ENCODE results near the gene ARGLU1.

ARGLU1 gene

GRCh38 chr13:106507560-106508274 lies 60.2 kb downstream of the ARGLU1 start:
- H3K4me3 ChIP-seq (ENCODE audit: low read depth, low read length), result 0 out of 2 replicates have a peak overlapping the region, but pooled peaks have one; percentile 20
- no peaks in the 10 kb centered on the region for H3K36me3 ChIP-seq (ENCODE audit: insufficient read depth, low read length)
- peak overlapping the region; percentile 58 for H2AFZ ChIP-seq (ENCODE audit: low read length, unreplicated experiment)
- peaks cover 8% of the 10 kb centered on the region for H3K4me1 ChIP-seq (ENCODE audit: control insufficient read depth, insufficient read depth, low read length, unreplicated experiment)
- no peaks in the 10 kb centered on the region for H3K27me3 ChIP-seq (ENCODE audit: insufficient read depth, low read length)
- peak overlapping the region; percentile 12; the same call in 1 of the 2 replicates for H3K27ac ChIP-seq (ENCODE audit: low read depth, low read length)
- H3K79me2 ChIP-seq (ENCODE audit: control insufficient read depth, insufficient read depth, low read length, unreplicated experiment), result no peaks in the 10 kb centered on the region

GRCh38 chr13:106506286-106506685 lies 61.7 kb downstream of the ARGLU1 start:
- H3K36me3 ChIP-seq (ENCODE audit: insufficient read depth, low read length), result no peaks in the 10 kb centered on the region
- H3K27ac ChIP-seq (ENCODE audit: low read depth, low read length), result no peak overlapping the region
- no peak overlapping the region for H2AFZ ChIP-seq (ENCODE audit: low read length, unreplicated experiment)
- peaks cover 8% of the 10 kb centered on the region for H3K4me1 ChIP-seq (ENCODE audit: control insufficient read depth, insufficient read depth, low read length, unreplicated experiment)
- H3K4me3 ChIP-seq (ENCODE audit: low read depth, low read length), result no peak overlapping the region
- H3K79me2 ChIP-seq (ENCODE audit: control insufficient read depth, insufficient read depth, low read length, unreplicated experiment), result no peaks in the 10 kb centered on the region
- H3K27me3 ChIP-seq (ENCODE audit: insufficient read depth, low read length), result no peaks in the 10 kb centered on the region

- Histone ChIP-seq H2AFZ (ENCODE audit: low read length, unreplicated experiment) (no peak overlapping the region), H3K27me3 (ENCODE audit: insufficient read depth, low read length) (no peaks in the 10 kb centered on the region), H3K4me1 (ENCODE audit: control insufficient read depth, insufficient read depth, low read length, unreplicated experiment) (peaks cover 8% of the 10 kb centered on the region), H3K36me3 (ENCODE audit: insufficient read depth, low read length) (no peaks in the 10 kb centered on the region), H3K27ac (ENCODE audit: low read depth, low read length) (no peak overlapping the region), H3K4me3 (ENCODE audit: low read depth, low read length) (no peak overlapping the region), H3K79me2 (ENCODE audit: control insufficient read depth, insufficient read depth, low read length, unreplicated experiment) (no peaks in the 10 kb centered on the region)
Observed at GRCh38 chr13:106505732-106506131, 62.2 kb downstream of the ARGLU1 start.

GRCh38 chr13:106505295-106505694 lies 62.6 kb downstream of the ARGLU1 start:
- Histone ChIP-seq H3K4me3 (ENCODE audit: low read depth, low read length) (no peak overlapping the region), H3K36me3 (ENCODE audit: insufficient read depth, low read length) (no peaks in the 10 kb centered on the region), H2AFZ (ENCODE audit: low read length, unreplicated experiment) (no peak overlapping the region), H3K27me3 (ENCODE audit: insufficient read depth, low read length) (no peaks in the 10 kb centered on the region), H3K79me2 (ENCODE audit: control insufficient read depth, insufficient read depth, low read length, unreplicated experiment) (no peaks in the 10 kb centered on the region), H3K4me1 (ENCODE audit: control insufficient read depth, insufficient read depth, low read length, unreplicated experiment) (peaks cover 8% of the 10 kb centered on the region), H3K27ac (ENCODE audit: low read depth, low read length) (no peak overlapping the region)

GRCh38 chr13:106503730-106504453 lies 64.0 kb downstream of the ARGLU1 start:
- H3K4me1 ChIP-seq (ENCODE audit: control insufficient read depth, insufficient read depth, low read length, unreplicated experiment), result peaks cover 8% of the 10 kb centered on the region
- H3K36me3 ChIP-seq (ENCODE audit: insufficient read depth, low read length), result no peaks in the 10 kb centered on the region
- H3K27me3 ChIP-seq (ENCODE audit: insufficient read depth, low read length), result no peaks in the 10 kb centered on the region
- no peaks in the 10 kb centered on the region for H3K79me2 ChIP-seq (ENCODE audit: control insufficient read depth, insufficient read depth, low read length, unreplicated experiment)
- no peak overlapping the region for H2AFZ ChIP-seq (ENCODE audit: low read length, unreplicated experiment)
- no peak overlapping the region for H3K27ac ChIP-seq (ENCODE audit: low read depth, low read length)
- no peak overlapping the region for H3K4me3 ChIP-seq (ENCODE audit: low read depth, low read length)

- no peaks in the 10 kb centered on the region for H3K27me3 ChIP-seq (ENCODE audit: insufficient read depth, low read length)
- H3K36me3 ChIP-seq (ENCODE audit: insufficient read depth, low read length), result no peaks in the 10 kb centered on the region
- no peaks in the 10 kb centered on the region for H3K79me2 ChIP-seq (ENCODE audit: control insufficient read depth, insufficient read depth, low read length, unreplicated experiment)
- H3K4me3 ChIP-seq (ENCODE audit: low read depth, low read length), result no peak overlapping the region
- H2AFZ ChIP-seq (ENCODE audit: low read length, unreplicated experiment), result no peak overlapping the region
- H3K4me1 ChIP-seq (ENCODE audit: control insufficient read depth, insufficient read depth, low read length, unreplicated experiment), result peaks cover 6% of the 10 kb centered on the region
- no peak overlapping the region for H3K27ac ChIP-seq (ENCODE audit: low read depth, low read length)
Observed at GRCh38 chr13:106503272-106503671, 64.7 kb downstream of the ARGLU1 start.

GRCh38 chr13:106500445-106500844 lies 67.5 kb downstream of the ARGLU1 start:
- Histone ChIP-seq H3K4me3 (ENCODE audit: low read depth, low read length) (no peak overlapping the region), H2AFZ (ENCODE audit: low read length, unreplicated experiment) (no peak overlapping the region), H3K79me2 (ENCODE audit: control insufficient read depth, insufficient read depth, low read length, unreplicated experiment) (no peaks in the 10 kb centered on the region), H3K4me1 (ENCODE audit: control insufficient read depth, insufficient read depth, low read length, unreplicated experiment) (no peaks in the 10 kb centered on the region), H3K27ac (ENCODE audit: low read depth, low read length) (no peak overlapping the region), H3K36me3 (ENCODE audit: insufficient read depth, low read length) (no peaks in the 10 kb centered on the region), H3K27me3 (ENCODE audit: insufficient read depth, low read length) (no peaks in the 10 kb centered on the region)

- Histone ChIP-seq H3K4me3 (ENCODE audit: low read depth, low read length) (no peak overlapping the region), H3K79me2 (ENCODE audit: control insufficient read depth, insufficient read depth, low read length, unreplicated experiment) (no peaks in the 10 kb centered on the region), H2AFZ (ENCODE audit: low read length, unreplicated experiment) (no peak overlapping the region)
Observed at GRCh38 chr13:106499896-106500295, 68.0 kb downstream of the ARGLU1 start.

GRCh38 chr13:106499113-106499512 lies 68.8 kb downstream of the ARGLU1 start:
- Histone ChIP-seq H3K4me3 (ENCODE audit: low read depth, low read length) (no peak overlapping the region), H3K27me3 (ENCODE audit: insufficient read depth, low read length) (no peaks in the 10 kb centered on the region), H3K27ac (ENCODE audit: low read depth, low read length) (no peak overlapping the region), H3K79me2 (ENCODE audit: control insufficient read depth, insufficient read depth, low read length, unreplicated experiment) (no peaks in the 10 kb centered on the region), H3K4me1 (ENCODE audit: control insufficient read depth, insufficient read depth, low read length, unreplicated experiment) (no peaks in the 10 kb centered on the region), H3K36me3 (ENCODE audit: insufficient read depth, low read length) (no peaks in the 10 kb centered on the region), H2AFZ (ENCODE audit: low read length, unreplicated experiment) (no peak overlapping the region)

More at GRCh38 chr13:106499896-106500295, 68.0 kb downstream of the ARGLU1 start:
- Histone ChIP-seq H3K27me3 (ENCODE audit: insufficient read depth, low read length) (no peaks in the 10 kb centered on the region), H3K4me1 (ENCODE audit: control insufficient read depth, insufficient read depth, low read length, unreplicated experiment) (no peaks in the 10 kb centered on the region), H3K36me3 (ENCODE audit: insufficient read depth, low read length) (no peaks in the 10 kb centered on the region), H3K27ac (ENCODE audit: low read depth, low read length) (no peak overlapping the region)

GRCh38 chr13:106498571-106498970 lies 69.4 kb downstream of the ARGLU1 start:
- Histone ChIP-seq H3K79me2 (ENCODE audit: control insufficient read depth, insufficient read depth, low read length, unreplicated experiment) (no peaks in the 10 kb centered on the region), H3K27me3 (ENCODE audit: insufficient read depth, low read length) (no peaks in the 10 kb centered on the region), H3K27ac (ENCODE audit: low read depth, low read length) (no peak overlapping the region), H3K36me3 (ENCODE audit: insufficient read depth, low read length) (no peaks in the 10 kb centered on the region), H3K4me1 (ENCODE audit: control insufficient read depth, insufficient read depth, low read length, unreplicated experiment) (no peaks in the 10 kb centered on the region), H2AFZ (ENCODE audit: low read length, unreplicated experiment) (no peak overlapping the region), H3K4me3 (ENCODE audit: low read depth, low read length) (no peak overlapping the region)

GRCh38 chr13:106498158-106498557 lies 69.8 kb downstream of the ARGLU1 start:
- Histone ChIP-seq H3K27ac (ENCODE audit: low read depth, low read length) (no peak overlapping the region), H3K27me3 (ENCODE audit: insufficient read depth, low read length) (no peaks in the 10 kb centered on the region), H3K79me2 (ENCODE audit: control insufficient read depth, insufficient read depth, low read length, unreplicated experiment) (no peaks in the 10 kb centered on the region), H3K36me3 (ENCODE audit: insufficient read depth, low read length) (no peaks in the 10 kb centered on the region), H3K4me3 (ENCODE audit: low read depth, low read length) (no peak overlapping the region), H2AFZ (ENCODE audit: low read length, unreplicated experiment) (no peak overlapping the region), H3K4me1 (ENCODE audit: control insufficient read depth, insufficient read depth, low read length, unreplicated experiment) (no peaks in the 10 kb centered on the region)

Measured in ACC112 (cell line).